Measurements from ENCODE around the gene MPHOSPH10. TPM values are rescaled to one million over a fixed set of nuclear protein-coding genes. Genes with fewer than 3 reads are reported as not detected.

The MPHOSPH10 gene
- total RNA-seq, 6 donors from 2014 or later = 11.7 to 35.6 (median 25.8) TPM

DNA sequence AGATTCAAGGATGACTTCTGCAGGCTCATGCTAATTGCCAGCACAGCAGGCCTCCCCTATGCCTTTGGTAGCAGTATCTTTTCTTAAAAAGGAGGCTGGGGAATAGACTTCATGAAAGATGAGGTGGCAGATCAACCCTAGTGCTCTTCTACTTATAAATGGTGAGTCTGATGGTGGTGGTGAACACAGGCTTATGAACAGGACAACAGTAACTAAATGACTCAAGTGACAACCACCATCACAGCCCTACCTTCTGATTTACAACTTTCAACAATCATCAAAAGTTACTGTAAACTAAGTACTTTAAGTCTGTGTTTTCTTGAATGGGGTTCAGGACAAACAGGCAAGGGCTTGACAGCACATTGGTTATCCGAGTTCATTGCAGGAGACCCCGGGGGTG is 57.2 kb downstream of the MPHOSPH10 start:
- whole genome bisulfite sequencing, 2 donors = 50 to 85% methylated on average over 2 of the region's 2 CpGs
- Histone ChIP-seq H3K4me1 (peaks cover 0 to 4% (median 0%) of the 10 kb centered on the region in 4 donors), H3K9me3 (no peaks in the 10 kb centered on the region), H3K27ac (no peak overlapping the region), H3K4me3 (no peak overlapping the region), H3K27me3 (no peaks in the 10 kb centered on the region), H3K36me3 (no peaks in the 10 kb centered on the region)
- ATAC-seq (ENCODE audit: low FRiP score in 2 of 2) = no peak
- no peak for DNase-seq
- TF ChIP-seq POLR2AphosphoS5 (IDR thresholded peaks at IDR 0.05) = no peak
- TF ChIP-seq, protein P1, sequence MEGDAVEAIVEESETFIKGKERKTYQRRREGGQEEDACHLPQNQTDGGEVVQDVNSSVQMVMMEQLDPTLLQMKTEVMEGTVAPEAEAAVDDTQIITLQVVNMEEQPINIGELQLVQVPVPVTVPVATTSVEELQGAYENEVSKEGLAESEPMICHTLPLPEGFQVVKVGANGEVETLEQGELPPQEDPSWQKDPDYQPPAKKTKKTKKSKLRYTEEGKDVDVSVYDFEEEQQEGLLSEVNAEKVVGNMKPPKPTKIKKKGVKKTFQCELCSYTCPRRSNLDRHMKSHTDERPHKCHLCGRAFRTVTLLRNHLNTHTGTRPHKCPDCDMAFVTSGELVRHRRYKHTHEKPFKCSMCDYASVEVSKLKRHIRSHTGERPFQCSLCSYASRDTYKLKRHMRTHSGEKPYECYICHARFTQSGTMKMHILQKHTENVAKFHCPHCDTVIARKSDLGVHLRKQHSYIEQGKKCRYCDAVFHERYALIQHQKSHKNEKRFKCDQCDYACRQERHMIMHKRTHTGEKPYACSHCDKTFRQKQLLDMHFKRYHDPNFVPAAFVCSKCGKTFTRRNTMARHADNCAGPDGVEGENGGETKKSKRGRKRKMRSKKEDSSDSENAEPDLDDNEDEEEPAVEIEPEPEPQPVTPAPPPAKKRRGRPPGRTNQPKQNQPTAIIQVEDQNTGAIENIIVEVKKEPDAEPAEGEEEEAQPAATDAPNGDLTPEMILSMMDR (IDR thresholded peaks at IDR 0.05) = no peak
- TF ChIP-seq POLR2A (IDR thresholded peaks at IDR 0.05) = no peak
- TF ChIP-seq EP300 (IDR thresholded peaks at IDR 0.05) = no peak

DNA sequence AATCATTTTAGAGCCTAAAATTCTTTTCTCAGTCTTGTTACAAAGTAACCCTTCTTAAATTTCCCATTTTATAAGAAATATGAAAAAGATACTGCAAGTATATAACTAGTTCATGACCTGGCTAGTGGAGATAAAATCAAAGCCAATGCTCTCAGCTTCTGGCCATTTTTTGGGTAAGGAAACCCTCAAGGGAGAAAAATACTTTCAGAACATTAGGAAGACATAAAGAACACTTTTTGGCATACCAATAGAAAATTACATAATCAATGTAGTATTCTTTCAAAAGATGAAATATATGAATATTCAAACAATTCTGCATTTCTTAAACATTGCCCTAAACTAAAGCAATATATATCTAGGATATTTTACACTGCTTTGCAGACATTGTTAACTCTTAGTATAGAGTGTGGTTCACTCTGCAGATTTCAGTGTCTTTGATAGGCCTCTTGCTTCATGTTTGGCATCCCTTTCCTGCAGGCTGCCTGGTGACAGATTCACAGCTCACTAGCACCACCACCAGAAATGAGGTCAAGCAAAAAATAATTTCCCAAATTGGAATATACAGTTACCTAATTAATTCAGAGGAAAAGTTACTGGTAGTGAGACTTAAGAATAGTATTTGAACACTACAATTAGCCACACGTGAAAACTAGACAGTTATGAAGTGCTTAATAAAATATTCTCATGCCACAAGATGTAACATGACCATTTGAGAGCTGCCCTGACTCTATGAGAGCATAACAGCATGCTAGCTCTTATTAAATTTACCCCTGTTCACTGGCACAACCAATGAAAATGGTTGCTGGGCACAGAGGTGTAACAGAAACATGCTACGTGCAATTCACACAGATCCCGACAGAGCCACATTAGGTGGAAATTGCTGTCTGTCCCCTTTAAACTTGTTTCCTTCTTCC is 60.5 kb downstream of the MPHOSPH10 start:
- H3K9me3 ChIP-seq = no peaks in the 10 kb centered on the region
- H3K27ac ChIP-seq = no peak overlapping the region
- DNase-seq = no peak
- H3K4me1 ChIP-seq = no peaks in the 10 kb centered on the region
- H3K27me3 ChIP-seq = no peaks in the 10 kb centered on the region
- ATAC-seq (ENCODE audit: low FRiP score in 2 of 2) = no peak
- H3K4me3 ChIP-seq = no peak overlapping the region
- WGBS, 2 donors = 70 to 76% methylated on average over 3 of the region's 3 CpGs
- no peak for TF ChIP-seq EP300 (IDR thresholded peaks at IDR 0.05)
- no peaks in the 10 kb centered on the region for H3K36me3 ChIP-seq

DNA sequence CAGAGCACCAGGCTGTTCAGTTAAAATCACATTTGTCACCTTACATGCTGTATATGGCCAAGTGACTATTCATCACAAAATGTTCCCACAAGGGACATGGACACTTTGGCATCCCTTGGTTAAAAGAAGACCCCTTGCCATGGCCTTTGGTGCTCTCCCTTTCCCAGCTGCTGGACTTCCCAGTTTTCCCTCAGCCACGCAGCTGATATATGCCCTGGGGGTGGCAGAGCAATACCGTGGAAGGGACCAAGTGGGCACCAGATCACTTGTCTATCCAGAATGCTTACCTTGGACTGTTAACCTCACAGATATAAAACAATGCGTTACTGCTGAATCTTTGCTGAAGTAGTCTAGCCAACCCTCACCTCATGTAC is 61.1 kb downstream of the MPHOSPH10 start:
- 90 to 91% methylated on average over 3 of the region's 3 CpGs for WGBS, 2 donors
- Histone ChIP-seq H3K9me3 (no peaks in the 10 kb centered on the region), H3K4me3 (no peak overlapping the region), H3K27ac (no peak overlapping the region), H3K27me3 (no peaks in the 10 kb centered on the region), H3K4me1 (no peaks in the 10 kb centered on the region), H3K36me3 (no peaks in the 10 kb centered on the region)
- ATAC-seq (ENCODE audit: low FRiP score in 2 of 2) (no peak), DNase-seq (no peak)
- TF ChIP-seq POLR2A (IDR thresholded peaks at IDR 0.05) (no peak), EP300 (IDR thresholded peaks at IDR 0.05) (no peak), POLR2AphosphoS5 (IDR thresholded peaks at IDR 0.05) (no peak)
- TF ChIP-seq, protein P1 (IDR thresholded peaks at IDR 0.05) = no peak

Small RNA genes within 50 kb of the gene (small RNA-seq; reads per million reads assigned to genes)
- gene AC007881.1 = 0 reads per million in 4 donors

Other genes starting within 250 kb of the MPHOSPH10 start
- 10 to 100 TPM in 1 of 6 donors, 1 to 10 TPM in 1, under 1 TPM in 3, not detected in 1; 0.83 to 10.5 (median 0.91) TPM for gene VAX2, start 230.1 kb upstream of the MPHOSPH10 start, total RNA-seq
- 10 to 100 TPM in 1 of 6 donors, 1 to 10 TPM in 4, not detected in 1; 1.6 to 23.0 (median 3.2) TPM for gene ATP6V1B1, start 194.7 kb upstream of the MPHOSPH10 start, total RNA-seq
- 10 to 100 TPM in 1 of 6 donors, 1 to 10 TPM in 2, under 1 TPM in 3; 0.26 to 10.5 (median 1.4) TPM for gene ANKRD53, start 152.0 kb upstream of the MPHOSPH10 start, total RNA-seq
- gene TEX261, start 135.8 kb upstream of the MPHOSPH10 start, total RNA-seq = 10 to 100 TPM; 10.9 to 68.3 (median 33.8) TPM
- gene NAGK, start 62.0 kb upstream of the MPHOSPH10 start, total RNA-seq = 100 to 1,000 TPM in 4 of 6 donors, 10 to 100 TPM in 2; 51.4 to 157 (median 139) TPM
- gene MCEE, start 405 bp upstream of the MPHOSPH10 start, total RNA-seq = 10 to 100 TPM in 4 of 6 donors, 1 to 10 TPM in 2; 6.8 to 37.7 (median 18.6) TPM
- 1 to 10 TPM; 2.8 to 9.5 (median 6.5) TPM for gene PAIP2B, start 96.5 kb downstream of the MPHOSPH10 start, total RNA-seq
- gene ZNF638, start 201.1 kb downstream of the MPHOSPH10 start, total RNA-seq = 100 to 1,000 TPM in 4 of 6 donors, 10 to 100 TPM in 2; 87.5 to 405 (median 115) TPM